HG03439 (cell line): ENCODE data around the gene TP73.
"Not testable (repeated sequence)": the region's sequence is repeated elsewhere in the genome, so short reads cannot be mapped to it uniquely, and the experiment has no call there.

Experiments used
- ATAC-seq: cut with Tn5 transposase; IDR thresholded peaks from one replicate; pipeline ENCODE4 v1.9.1; 2021; ENCODE audit warnings: mild to moderate bottlenecking, moderate library complexity; ENCODE audit not compliant: unreplicated experiment

TP73 gene

GRCh38 chr1:3724416-3725030, 72.2 kb downstream of the TP73 start:
- ATAC-seq = not testable (repeated sequence)

GRCh38 chr1:3725366-3725765, 73.0 kb downstream of the TP73 start:
- no peak for ATAC-seq

- no peak for ATAC-seq
Observed at GRCh38 chr1:3727042-3727824, 74.9 kb downstream of the TP73 start.

- ATAC-seq = no peak
Observed at GRCh38 chr1:3727825-3728776, 75.8 kb downstream of the TP73 start.

- no peak for ATAC-seq
Observed at GRCh38 chr1:3729594-3730542, 77.6 kb downstream of the TP73 start.

- no peak for ATAC-seq
Observed at GRCh38 chr1:3730543-3731247, 78.4 kb downstream of the TP73 start.

- ATAC-seq = no peak
Observed at GRCh38 chr1:3731583-3732433, 79.5 kb downstream of the TP73 start.

- no peak for ATAC-seq
Observed at GRCh38 chr1:3732434-3733093, 80.2 kb downstream of the TP73 start.

GRCh38 chr1:3733094-3733882, 81.0 kb downstream of the TP73 start:
- ATAC-seq = no peak

- ATAC-seq = no peak
Observed at GRCh38 chr1:3733883-3734589, 81.7 kb downstream of the TP73 start.

GRCh38 chr1:3734602-3735001, 82.3 kb downstream of the TP73 start:
- ATAC-seq = no peak

- no peak for ATAC-seq
Observed at GRCh38 chr1:3735027-3735681, 82.8 kb downstream of the TP73 start.

GRCh38 chr1:3735688-3736087, 83.4 kb downstream of the TP73 start:
- ATAC-seq = no peak

GRCh38 chr1:3736131-3736561, 83.8 kb downstream of the TP73 start:
- no peak for ATAC-seq

- no peak for ATAC-seq
Observed at GRCh38 chr1:3736708-3737107, 84.4 kb downstream of the TP73 start.

- no peak for ATAC-seq
Observed at GRCh38 chr1:3738943-3739342, 86.6 kb downstream of the TP73 start.
